Testis (tissue), 5 donors: Measurements from ENCODE around the gene PRAMEF33. TPM values are rescaled to one million over a fixed set of nuclear protein-coding genes. Genes with fewer than 3 reads are reported as not detected.
"Not testable (repeated sequence)": the region's sequence is repeated elsewhere in the genome, so short reads cannot be mapped to it uniquely, and the experiment has no call there.

ENCODE experiments used
- DNase-seq: peaks from one replicate; pipeline ENCODE4 v3.0.0-alpha.2; 2019
- H3K27ac ChIP-seq, 2 donors: fragments of 200-600 bp; sonication (generic); one replicate each; pipeline ENCODE4 v1.5.1; 2019
- H3K27me3 ChIP-seq: fragments of 200-600 bp; sonication (generic); one replicate; pipeline ENCODE4 v1.5.1; 2019
- H3K36me3 ChIP-seq: fragments of 200-600 bp; sonication (generic); one replicate; pipeline ENCODE4 v1.5.1; 2017; ENCODE audit warnings: low read depth; ENCODE audit errors: missing control alignments
- H3K4me1 ChIP-seq: fragments of 200-600 bp; sonication (generic); one replicate; pipeline ENCODE4 v1.5.1; 2019
- H3K4me3 ChIP-seq, 2 donors: fragments of 200-600 bp; sonication (generic); one replicate each; pipeline ENCODE4 v1.5.1; 2017 to 2019
- H3K9me3 ChIP-seq: fragments of 200-600 bp; sonication (generic); one replicate; pipeline ENCODE4 v1.5.1; 2017
- WGBS, 2 donors: methylation state at CpG; one replicate each; pipeline ENCODE4 v1.1.5; 2018; 5-methylcytosine and 5-hydroxymethylcytosine counted together
- intact Hi-C: fragments of 100-400 bp; cut with DNase I; formaldehyde crosslinking; loops from one replicate; pipeline ENCODE4 v1.15.1; 2023; ENCODE audit warnings: low total_unique reads
- long read RNA-seq, 2 donors: transcript quantifications; one replicate each; lab custom pipeline, GENCODE V29; 2026
- polyA plus RNA-seq: library from polyadenylated mRNA; stranded (reverse); fragments of 350-450 nt; fragmentation: Illumina TruSeq; extraction: RNeasy Lipid Tissue Mini Kit (QIAGEN cat#74804); gene quantifications from one replicate; pipeline ENCODE4 v1.2.3, GENCODE V29; 2014; ENCODE audit warnings: low read depth, low replicate concordance; ENCODE audit not compliant: insufficient read depth
- total RNA-seq, 2 donors: library from RNA; depleted of rRNA; stranded (reverse); fragments of >200 nt; gene quantifications; one replicate each; pipeline ENCODE4 v1.2.3, GENCODE V29; 2016

The PRAMEF33 gene, protein sequence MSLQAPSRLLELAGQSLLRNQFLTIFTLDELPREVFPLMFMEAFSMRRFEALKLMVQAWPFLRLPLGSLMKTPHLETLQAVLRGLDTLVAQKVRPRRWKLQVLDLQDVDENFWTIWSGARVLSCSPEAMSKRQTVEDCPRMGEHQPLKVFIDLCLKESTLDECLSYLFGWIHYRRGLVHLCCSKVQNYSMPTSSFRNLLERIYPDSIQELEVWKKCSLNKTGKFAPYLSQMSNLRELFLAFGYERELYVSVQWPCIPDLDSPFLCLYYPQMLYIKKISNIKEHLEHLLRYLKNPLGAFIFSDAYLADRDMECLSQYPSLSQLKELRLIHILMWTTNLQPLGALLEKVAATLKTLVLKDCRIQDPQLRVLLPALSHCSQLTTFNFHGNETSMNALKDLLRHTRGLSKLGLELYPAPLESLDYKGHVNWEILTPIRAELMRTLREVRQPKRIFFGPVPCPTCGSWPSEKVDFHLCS
- total RNA-seq (not detected), polyA plus RNA-seq (not detected)
- long read RNA-seq, donor 1, result 0 reads
- long read RNA-seq, donor 2, result 0 reads

DNA sequence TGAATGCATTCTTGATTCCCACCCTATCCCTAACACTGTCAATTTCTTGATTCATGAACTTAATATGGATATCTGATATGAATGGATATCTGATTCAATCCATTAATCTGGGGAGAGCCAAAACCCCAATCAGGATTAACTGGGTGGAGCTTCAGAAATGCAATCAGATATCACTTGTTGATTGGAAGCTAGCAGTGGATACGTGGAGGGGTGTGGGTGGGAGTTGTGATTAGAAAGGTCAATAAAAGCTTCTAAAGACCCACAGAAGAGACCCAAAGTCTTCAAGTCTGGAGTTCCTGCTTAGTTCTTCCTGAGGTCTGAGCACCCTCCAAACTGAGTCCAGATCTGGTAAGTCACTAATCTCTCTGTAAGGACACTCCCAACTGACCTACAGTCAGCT, at the start of gene PRAMEF33:
PRAMEF33 (plus strand) TSS at position 301 of the 400 bp plus-strand sequence. CDS start 2,416 bp downstream, outside the sequence.
- H3K27me3 ChIP-seq, H3K4me3 ChIP-seq, H3K36me3 ChIP-seq, H3K9me3 ChIP-seq, DNase-seq, H3K4me1 ChIP-seq, intact Hi-C loops, H3K27ac ChIP-seq: not testable (repeated sequence)
- WGBS, 2 donors, result no CpG with 5 or more reads among the region's 1 CpG

DNA sequence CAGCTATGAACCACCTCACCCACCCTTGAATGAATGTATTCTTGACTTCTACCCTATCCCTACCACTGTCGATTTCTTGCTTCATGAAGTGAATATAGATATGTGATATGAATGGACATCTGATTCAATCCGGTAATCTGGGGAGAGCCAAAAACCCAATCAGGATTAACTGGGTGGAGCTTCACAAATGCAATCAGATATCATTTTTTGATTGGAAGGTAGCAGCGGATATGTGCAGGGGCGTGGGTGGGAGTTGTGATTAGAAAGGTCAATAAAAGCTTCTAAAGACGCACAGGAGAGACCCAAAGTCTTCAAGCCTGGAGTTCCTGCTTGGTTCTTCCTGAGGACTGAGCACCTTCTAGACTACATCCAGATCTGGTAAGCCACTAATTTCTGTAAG, 49.4 kb upstream of the PRAMEF33 start, which contains the start of gene PRAMEF5:
PRAMEF5 (plus strand) TSS at position 301 of the 400 bp plus-strand sequence. CDS start 5,071 bp downstream, outside the sequence.
- H3K27me3 ChIP-seq, H3K4me3 ChIP-seq, H3K9me3 ChIP-seq, H3K4me1 ChIP-seq, intact Hi-C loops, H3K36me3 ChIP-seq, DNase-seq, H3K27ac ChIP-seq: not testable (repeated sequence)
- 91 to 92% methylated on average over 2 of the region's 5 CpGs for WGBS, 2 donors

DNA sequence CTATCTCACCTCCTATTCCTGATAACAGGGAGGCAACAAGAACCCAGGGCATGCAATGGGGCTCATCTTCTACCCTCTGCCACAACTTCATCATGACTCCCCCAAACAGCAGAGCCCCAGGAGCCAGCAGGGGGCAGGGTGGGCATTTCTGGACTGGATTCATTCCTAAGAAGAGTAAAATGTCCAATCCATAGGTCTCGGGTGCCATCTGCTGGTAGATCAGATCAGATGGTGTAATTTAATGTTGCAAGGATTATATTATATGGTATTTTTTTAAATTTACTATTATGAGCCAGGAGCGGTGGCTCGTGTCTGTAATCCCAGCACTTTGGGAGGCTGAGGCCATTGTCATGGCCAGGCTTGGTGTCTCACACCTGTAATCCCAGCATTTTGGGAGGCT, 38.2 kb upstream of the PRAMEF33 start:
- H3K27ac ChIP-seq, H3K27me3 ChIP-seq, intact Hi-C loops, H3K9me3 ChIP-seq, H3K4me3 ChIP-seq, DNase-seq, H3K36me3 ChIP-seq, H3K4me1 ChIP-seq: not testable (repeated sequence)
- 33% methylated on average over 1 of the region's 3 CpGs; no CpG with 5 or more reads in 1 of the 2 donors for WGBS, 2 donors

DNA sequence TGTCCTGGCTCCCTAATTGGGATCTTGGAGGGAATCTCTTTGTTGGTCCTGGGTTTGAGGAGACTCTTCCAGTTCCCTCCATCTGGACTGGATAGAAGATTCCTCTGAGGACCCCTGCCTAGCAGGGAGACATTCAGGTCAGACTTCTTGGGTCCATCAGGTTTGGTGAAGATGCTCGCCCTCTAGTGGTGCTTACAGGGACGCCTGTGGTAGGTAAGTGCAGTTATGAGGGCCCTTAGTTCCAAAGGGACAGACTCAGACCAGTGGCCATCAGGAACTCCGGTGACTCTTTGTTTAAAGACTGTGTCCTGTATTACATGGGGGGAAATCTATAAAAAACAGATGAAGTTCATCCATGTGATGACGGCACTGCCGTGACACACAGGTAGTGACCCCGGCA, 26.3 kb upstream of the PRAMEF33 start:
- WGBS, 2 donors, result 73% methylated on average over 6 of the region's 6 CpGs; no CpG with 5 or more reads in 1 of the 2 donors
- intact Hi-C loops, result not testable (repeated sequence)

DNA sequence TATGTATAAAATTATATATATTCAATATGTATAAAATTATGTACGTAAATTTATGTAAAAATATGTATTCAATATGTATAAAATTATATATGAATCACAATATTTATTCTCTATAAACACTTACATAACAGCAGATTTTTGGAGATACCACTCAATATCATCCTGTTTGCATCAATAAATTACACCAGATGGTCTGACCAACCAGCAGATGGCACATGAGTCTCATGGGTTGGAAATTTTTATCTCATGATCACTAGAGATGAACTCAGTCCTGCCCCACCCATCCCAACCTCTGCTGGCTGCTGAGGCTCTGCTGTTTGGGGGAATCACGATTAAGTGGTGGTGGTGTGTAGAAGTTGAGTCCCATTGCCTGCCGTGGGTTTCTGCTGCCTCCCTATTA, 23.7 kb upstream of the PRAMEF33 start:
- H3K27me3 ChIP-seq, H3K9me3 ChIP-seq, H3K36me3 ChIP-seq, DNase-seq, H3K4me3 ChIP-seq, H3K27ac ChIP-seq, H3K4me1 ChIP-seq, intact Hi-C loops: not testable (repeated sequence)
- 77 to 81% methylated on average over 3 of the region's 3 CpGs for WGBS, 2 donors

More for the DNA sequence above, 26.3 kb upstream of the PRAMEF33 start:
- not testable (repeated sequence) for H3K36me3 ChIP-seq, H3K27ac ChIP-seq, H3K27me3 ChIP-seq, H3K4me3 ChIP-seq, H3K9me3 ChIP-seq, DNase-seq, H3K4me1 ChIP-seq

DNA sequence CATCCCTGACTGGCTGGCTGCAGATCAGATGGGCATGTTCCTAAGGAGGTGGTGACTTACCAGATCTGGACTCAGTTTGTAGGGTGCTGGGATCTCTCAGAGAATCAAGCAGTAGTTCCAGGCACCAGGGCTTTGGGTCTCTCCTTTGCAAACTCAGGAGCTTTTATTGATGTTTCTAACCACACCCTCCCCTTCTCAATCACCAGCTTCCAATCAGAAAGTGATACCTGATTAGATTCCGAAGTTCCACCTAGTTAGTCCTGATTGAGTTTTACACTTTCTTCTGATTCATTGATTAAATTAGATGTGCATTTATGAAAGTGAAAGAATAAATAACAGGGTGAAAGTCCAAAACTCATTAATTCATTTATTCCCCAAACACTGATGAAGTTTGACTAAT, 18.3 kb upstream of the PRAMEF33 start, which contains the start of gene PRAMEF8:
PRAMEF8 (minus strand) TSS at position 101 of the 400 bp plus-strand sequence. CDS start 1,046 bp downstream, outside the sequence.
- no CpG with 5 or more reads among the region's 1 CpG for WGBS, 2 donors
- H3K27me3 ChIP-seq, H3K36me3 ChIP-seq, H3K4me1 ChIP-seq, DNase-seq, intact Hi-C loops, H3K9me3 ChIP-seq, H3K27ac ChIP-seq, H3K4me3 ChIP-seq: not testable (repeated sequence)

DNA sequence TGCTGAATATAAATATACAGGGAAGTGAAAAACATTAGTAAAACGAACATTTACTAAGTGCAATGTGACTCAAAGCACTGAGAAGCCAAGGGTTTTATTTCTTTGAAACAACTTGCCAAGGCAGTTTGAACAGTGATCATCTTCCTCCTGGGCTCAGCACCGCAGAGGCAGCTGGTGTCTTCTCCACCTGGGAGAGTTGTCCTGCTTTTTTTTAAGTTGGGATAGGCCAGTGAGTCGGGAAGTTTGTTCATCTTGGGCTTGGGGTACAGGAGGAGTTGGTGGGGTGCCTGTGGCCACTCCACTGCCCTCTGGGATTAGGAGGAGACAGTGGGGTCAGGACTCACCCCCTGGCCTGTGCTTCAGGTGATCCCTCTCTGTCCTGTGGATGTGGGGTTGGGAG, 14.3 kb upstream of the PRAMEF33 start:
- DNase-seq, H3K27me3 ChIP-seq, H3K36me3 ChIP-seq, H3K9me3 ChIP-seq, H3K4me1 ChIP-seq, intact Hi-C loops, H3K4me3 ChIP-seq, H3K27ac ChIP-seq: not testable (repeated sequence)
- WGBS, 2 donors, result 88% methylated on average over 2 of the region's 3 CpGs; no CpG with 5 or more reads in 1 of the 2 donors

DNA sequence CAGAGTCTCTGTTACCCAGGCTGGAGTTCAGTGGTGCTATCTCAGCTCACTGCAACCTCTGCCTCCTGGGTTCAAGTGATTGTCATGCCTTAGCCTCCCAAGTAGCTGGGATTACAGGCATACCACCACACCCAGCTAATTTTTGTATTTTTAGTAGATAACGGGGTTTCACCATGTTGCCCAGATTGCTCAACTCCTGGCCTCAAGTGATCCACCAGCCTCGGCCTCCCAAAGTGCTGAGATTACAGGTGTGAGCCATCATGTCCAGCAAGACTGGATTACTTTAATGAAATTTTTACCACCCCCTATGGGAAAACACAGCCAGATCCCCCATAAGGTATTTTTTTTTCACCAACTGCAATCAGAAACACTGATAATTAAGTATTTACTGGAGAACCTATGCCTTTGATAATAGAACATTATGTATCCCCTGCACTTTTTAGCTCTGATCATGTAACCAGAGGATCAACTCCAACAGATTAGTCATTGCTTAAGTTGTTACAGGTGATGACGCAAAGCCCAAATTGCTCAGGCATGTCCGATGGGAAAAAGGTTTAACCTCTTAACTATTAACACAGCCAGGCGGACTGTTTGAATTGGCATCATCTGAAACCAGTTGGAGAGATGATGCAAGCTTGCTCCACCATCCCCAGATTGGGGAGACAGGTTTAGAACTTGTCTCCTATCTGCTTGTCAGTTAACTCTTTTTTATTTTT, 6.0 kb upstream of the PRAMEF33 start:
- H3K36me3 ChIP-seq, H3K27me3 ChIP-seq, H3K4me3 ChIP-seq, H3K4me1 ChIP-seq, DNase-seq, intact Hi-C loops, H3K9me3 ChIP-seq, H3K27ac ChIP-seq: not testable (repeated sequence)
- WGBS, 2 donors, result 91% methylated on average over 2 of the region's 5 CpGs; no CpG with 5 or more reads in 1 of the 2 donors

DNA sequence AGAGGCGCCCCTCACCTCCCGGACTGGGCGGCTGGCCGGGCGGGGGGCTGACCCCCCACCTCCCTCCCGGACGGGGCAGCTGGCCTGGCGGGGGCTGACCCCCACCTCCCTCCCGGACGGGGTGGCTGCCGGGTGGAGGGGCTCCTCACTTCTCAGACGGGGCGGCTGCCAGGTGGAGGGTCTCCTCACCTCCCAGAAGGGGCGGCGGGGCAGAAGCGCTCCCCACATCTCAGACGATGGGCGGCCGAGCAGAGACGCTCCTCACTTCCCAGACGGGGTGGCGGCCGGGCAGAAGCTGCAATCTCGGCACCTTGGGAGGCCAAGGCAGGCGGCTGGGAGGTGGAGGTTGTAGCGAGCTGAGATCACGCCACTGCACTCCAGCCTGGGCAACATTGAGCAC, 4.6 kb upstream of the PRAMEF33 start:
- H3K4me3 ChIP-seq, intact Hi-C loops, H3K27ac ChIP-seq, DNase-seq, H3K4me1 ChIP-seq, H3K27me3 ChIP-seq, H3K36me3 ChIP-seq, H3K9me3 ChIP-seq: not testable (repeated sequence)
- 92% methylated on average over 15 of the region's 27 CpGs; no CpG with 5 or more reads in 1 of the 2 donors for WGBS, 2 donors

DNA sequence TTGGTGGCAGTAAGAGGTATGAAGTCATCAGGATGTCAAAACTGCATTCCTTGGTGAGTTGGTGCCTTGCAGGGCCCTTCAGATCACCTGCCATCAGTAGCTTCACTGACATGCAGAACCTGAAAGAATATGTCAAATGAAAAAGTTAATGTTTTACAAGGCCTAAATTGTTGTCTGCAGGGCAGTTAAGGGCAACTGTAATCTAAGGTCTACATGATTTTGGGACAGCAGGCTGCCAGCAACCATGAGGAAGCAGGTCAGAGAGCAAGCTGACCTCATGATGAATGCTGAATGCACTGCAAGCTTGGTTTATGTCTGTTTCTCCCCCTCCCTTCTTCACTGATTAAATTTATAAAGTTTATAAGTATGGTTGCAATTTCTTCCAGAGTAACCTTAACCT, 1.1 kb upstream of the PRAMEF33 start:
- H3K4me1 ChIP-seq, H3K9me3 ChIP-seq, H3K27me3 ChIP-seq, DNase-seq, H3K36me3 ChIP-seq, H3K27ac ChIP-seq, intact Hi-C loops, H3K4me3 ChIP-seq: not testable (repeated sequence)

DNA sequence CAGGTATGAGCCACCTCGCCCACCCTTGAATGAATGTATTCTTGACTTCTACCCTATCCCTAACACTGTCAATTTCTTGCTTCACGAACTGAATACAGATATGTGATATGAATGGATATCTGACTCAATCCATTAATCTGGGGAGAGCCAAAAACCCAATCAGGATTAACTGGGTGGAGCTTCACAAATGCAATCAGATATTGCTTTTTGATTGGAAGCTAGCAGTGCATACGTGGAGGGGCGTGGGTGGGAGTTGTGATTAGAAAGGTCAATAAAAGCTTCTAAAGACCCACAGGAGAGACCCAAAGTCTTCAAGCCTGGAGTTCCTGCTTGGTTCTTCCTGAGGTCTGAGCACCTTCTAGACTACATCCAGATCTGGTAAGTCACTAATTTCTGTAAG, 11.9 kb downstream of the PRAMEF33 start, which contains the start of gene PRAMEF15:
PRAMEF15 (plus strand) TSS at position 301 of the 400 bp plus-strand sequence. CDS start 2,827 bp downstream, outside the sequence.
- H3K4me3 ChIP-seq, intact Hi-C loops, H3K36me3 ChIP-seq, H3K27me3 ChIP-seq, H3K27ac ChIP-seq, H3K9me3 ChIP-seq, H3K4me1 ChIP-seq, DNase-seq: not testable (repeated sequence)
- 63% methylated on average over 4 of the region's 4 CpGs; no CpG with 5 or more reads in 1 of the 2 donors for WGBS, 2 donors
